ENCODE data around the gene BCAS3. TPM values are rescaled to one million over a fixed set of nuclear protein-coding genes. Genes with fewer than 3 reads are reported as not detected.

The BCAS3 gene
- polyA plus RNA-seq, 1 experiment: 17.5 TPM

- H3K27me3 ChIP-seq (ENCODE audit: control insufficient read depth, insufficient read depth, low read length): no peaks in the 10 kb centered on the region
- H3K9me3 ChIP-seq (ENCODE audit: control insufficient read depth, insufficient read depth, low read length): no peaks in the 10 kb centered on the region
- DNase-seq (ENCODE audit: low read depth, low spot score): no peak
- POLR2A ChIA-PET: interaction anchor here (0.7 kb wide), 1 partner anchor 128 kb away, joined by 7 read pairs; no protein-coding TSS in a partner anchor
- CTCF ChIA-PET: interaction anchor here (0.7 to 1.4 kb wide), 2 partner anchors 18 to 190 kb away, joined by 3 to 4 read pairs; no protein-coding TSS in a partner anchor
- no peak overlapping the region for H3K4me3 ChIP-seq (ENCODE audit: low read depth, low read length)
- H3K27ac ChIP-seq (ENCODE audit: low read depth, low read length): no peak overlapping the region
- no peak for TF ChIP-seq CTCF (IDR thresholded peaks at IDR 0.05; ENCODE audit: low read depth, low read length)
These were observed 311.7 kb downstream of the BCAS3 start for GRCh38 chr17:60989379-60989778.

- POLR2A ChIA-PET: interaction anchor here (0.7 kb wide), 1 partner anchor 129 kb away, joined by 7 read pairs; no protein-coding TSS in a partner anchor
These were observed 312.2 kb downstream of the BCAS3 start for GRCh38 chr17:60989846-60990245.

GRCh38 chr17:60993497-60993896 is 315.8 kb downstream of the BCAS3 start:
- H3K9me3 ChIP-seq (ENCODE audit: control insufficient read depth, insufficient read depth, low read length): no peaks in the 10 kb centered on the region
- TF ChIP-seq CTCF (IDR thresholded peaks at IDR 0.05; ENCODE audit: low read depth, low read length): no peak
- ChIA-PET POLR2A (no interaction called here), CTCF (interaction anchor here (1.0 kb wide), 1 partner anchor 416 kb away, joined by 3 read pairs; no protein-coding TSS in a partner anchor)
- no peaks in the 10 kb centered on the region for H3K27me3 ChIP-seq (ENCODE audit: control insufficient read depth, insufficient read depth, low read length)
- no peak overlapping the region for H3K27ac ChIP-seq (ENCODE audit: low read depth, low read length)
- H3K4me3 ChIP-seq (ENCODE audit: low read depth, low read length): no peak overlapping the region
- DNase-seq (ENCODE audit: low read depth, low spot score): no peak

More at GRCh38 chr17:60989846-60990245, 312.2 kb downstream of the BCAS3 start:
- DNase-seq (ENCODE audit: low read depth, low spot score): no peak
- no peak overlapping the region for H3K4me3 ChIP-seq (ENCODE audit: low read depth, low read length)
- H3K9me3 ChIP-seq (ENCODE audit: control insufficient read depth, insufficient read depth, low read length): no peaks in the 10 kb centered on the region
- H3K27ac ChIP-seq (ENCODE audit: low read depth, low read length): no peak overlapping the region
- CTCF ChIA-PET: interaction anchor here (0.7 kb wide), 1 partner anchor 190 kb away, joined by 3 read pairs; no protein-coding TSS in a partner anchor
- no peaks in the 10 kb centered on the region for H3K27me3 ChIP-seq (ENCODE audit: control insufficient read depth, insufficient read depth, low read length)
- no peak for TF ChIP-seq CTCF (IDR thresholded peaks at IDR 0.05; ENCODE audit: low read depth, low read length)

GRCh38 chr17:60995680-60996079 is 318.0 kb downstream of the BCAS3 start:
- Histone ChIP-seq H3K9me3 (ENCODE audit: control insufficient read depth, insufficient read depth, low read length) (no peaks in the 10 kb centered on the region), H3K27ac (ENCODE audit: low read depth, low read length) (no peak overlapping the region), H3K4me3 (ENCODE audit: low read depth, low read length) (no peak overlapping the region), H3K27me3 (ENCODE audit: control insufficient read depth, insufficient read depth, low read length) (no peaks in the 10 kb centered on the region)
- TF ChIP-seq CTCF (IDR thresholded peaks at IDR 0.05; ENCODE audit: low read depth, low read length): no peak
- no peak for DNase-seq (ENCODE audit: low read depth, low spot score)
- ChIA-PET CTCF (no interaction called here), POLR2A (interaction anchor here (0.6 kb wide), 1 partner anchor 845 kb away, joined by 4 read pairs; no protein-coding TSS in a partner anchor)

GRCh38 chr17:61000911-61001310 is 323.3 kb downstream of the BCAS3 start:
- ChIA-PET CTCF (interaction anchor here (0.7 to 2.6 kb wide), 24 partner anchors 10 to 412 kb away, joined by 3 to 16 read pairs (median 4); no protein-coding TSS in a partner anchor), POLR2A (interaction anchor here (0.6 kb wide), 1 partner anchor 344 kb away, joined by 3 read pairs; no protein-coding TSS in a partner anchor)
- TF ChIP-seq CTCF (IDR thresholded peaks at IDR 0.05; ENCODE audit: low read depth, low read length): peak; percentile 63
- DNase-seq (ENCODE audit: low read depth, low spot score): peak; percentile 26
- no peak overlapping the region for H3K27ac ChIP-seq (ENCODE audit: low read depth, low read length)
- H3K4me3 ChIP-seq (ENCODE audit: low read depth, low read length): no peak overlapping the region
- H3K9me3 ChIP-seq (ENCODE audit: control insufficient read depth, insufficient read depth, low read length): no peaks in the 10 kb centered on the region
- H3K27me3 ChIP-seq (ENCODE audit: control insufficient read depth, insufficient read depth, low read length): no peaks in the 10 kb centered on the region
